Ovary (tissue), 9 donors: ENCODE measurements around the gene AUTS2. TPM values are rescaled to one million over a fixed set of nuclear protein-coding genes. Genes with fewer than 3 reads are reported as not detected.

ENCODE experiments used
- DNase-seq, 5 donors: peaks; one replicate each; pipeline ENCODE4 v3.0.0-alpha.2; 2019 to 2020
- H3K27ac ChIP-seq, 2 donors: fragments of 200-600 bp; one replicate each; pipeline versions ENCODE4 v1.5.1 to v1.8.0; 2019 to 2022
- H3K27me3 ChIP-seq: fragments of 200-600 bp; one replicate; pipeline ENCODE4 v1.8.0; 2022
- H3K36me3 ChIP-seq: fragments of 200-600 bp; sonication (generic); one replicate; pipeline ENCODE4 v1.5.1; 2019
- H3K4me1 ChIP-seq: one replicate; pipeline ENCODE4 v1.8.1; 2013; ENCODE audit warnings: mild to moderate bottlenecking, moderate library complexity; ENCODE audit not compliant: insufficient read depth
- H3K4me3 ChIP-seq: fragments of 200-600 bp; sonication (generic); one replicate; pipeline ENCODE4 v1.5.1; 2017
- H3K9me3 ChIP-seq, 2 donors: fragments of 200-600 bp in 1 of 2; sonication (generic) in 1 of 2; one replicate each; pipeline versions ENCODE4 v1.5.1 to v1.8.1; 2013 to 2019; ENCODE audit warnings: mild to moderate bottlenecking in 1 of 2, moderate library complexity in 1 of 2
- EP300 ChIP-seq: sonication (generic); formaldehyde crosslinking; IDR thresholded peaks from one replicate; pipeline ENCODE4 v1.6.1; 2017; ENCODE audit warnings: antibody characterized with exemption
- POLR2A ChIP-seq: fragments of 450-650 bp; IDR thresholded peaks from one replicate; pipeline ENCODE4 v1.6.1; 2017; ENCODE audit warnings: antibody characterized with exemption, mild to moderate bottlenecking, moderate library complexity
- WGBS, 3 donors: extraction: QIAGEN DNeasy Blood & Tissue Kit in 1 of 3; methylation state at CpG; one replicate each; pipeline versions ENCODE4 v1.1.5 to v1.1.7; 2013 to 2017; 5-methylcytosine and 5-hydroxymethylcytosine counted together
- intact Hi-C, 4 donors: fragments of 100-400 bp; cut with DNase I; formaldehyde crosslinking; loops; one replicate each; pipeline versions ENCODE4 v1.11.0 to v1.15.1; 2022 to 2023
- polyA plus RNA-seq, 2 donors: library from polyadenylated mRNA; stranded (reverse); fragments of 200-250 nt in 1 of 2; fragments of 350-450 nt in 1 of 2; fragmentation: Illumina TruSeq in 1 of 2; extraction: RNeasy Lipid Tissue Mini Kit (QIAGEN cat#74804) in 1 of 2; gene quantifications; one replicate each; pipeline ENCODE4 v1.2.3, GENCODE V29; 2013 to 2014
- total RNA-seq, 7 donors: library from RNA; depleted of rRNA in 2 of 7; stranded (reverse); fragments of >200 nt in 2 of 7; fragmentation: NEBNext Ultra II Directional in 3 of 7; extraction: Animal tissue kit (Norgen Biotek cat#: 25700) in 3 of 7; gene quantifications; one replicate each; pipeline versions ENCODE4 v1.1.0 to v1.2.4, GENCODE V29; 2016 to 2023
- TF ChIP-seq, protein P1 (sequence below), 3 donors: fragments of 450-650 bp in 2 of 3; fragments of 200-600 bp in 1 of 3; IDR thresholded peaks; one replicate each; pipeline versions ENCODE4 v1.5.1 to v1.8.0; 2016 to 2022; ENCODE audit warnings: antibody characterized with exemption in 3 of 3, mild to moderate bottlenecking in 1 of 3
- donor health status: DM: no; HTN: no; CAD: no; lungs with moderate emphysema.
- donor health status: DM: no; HTN: no; CAD: no.
- donor health status: Bipolar disorder and iron deficiency.
- donor health status: DM: yes; HTN: yes; CAD: no.
- donor health status: DM: no; HTN: no; CAD: no.
- donor health status: DM: yes; HTN: yes; CAD: no.

The AUTS2 gene
- total and polyA plus RNA-seq, 9 donors = 18.3 to 60.9 (median 44.9) TPM

DNA sequence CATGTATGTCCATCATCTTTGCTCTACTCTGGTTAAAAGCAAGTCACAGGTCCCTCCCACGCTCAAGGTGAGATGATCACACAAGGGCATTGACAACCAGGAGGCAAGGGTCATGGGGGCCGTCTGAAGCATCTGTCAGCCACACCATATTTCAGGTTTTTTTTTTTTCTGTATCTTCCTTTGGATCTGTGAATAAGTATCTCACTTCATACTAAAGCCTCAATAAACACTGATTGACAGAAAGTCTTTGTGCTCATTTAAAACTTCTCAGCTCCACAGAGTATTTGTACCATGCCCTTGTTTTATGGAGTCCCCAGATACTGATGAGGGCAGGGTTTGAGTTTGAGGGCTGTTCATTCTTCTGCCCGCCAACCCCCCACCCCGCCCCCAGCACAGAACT lies 45.0 kb downstream of the AUTS2 start:
- H3K9me3 ChIP-seq = no peaks in the 10 kb centered on the region
- WGBS, 3 donors = 89 to 93% (median 91%) methylated on average over 4 of the region's 4 CpGs
- H3K36me3 ChIP-seq = no peaks in the 10 kb centered on the region
- no peak for DNase-seq
- H3K4me3 ChIP-seq = no peak overlapping the region
- intact Hi-C loops = no loop called here
- H3K27me3 ChIP-seq = no peaks in the 10 kb centered on the region
- no peak for TF ChIP-seq POLR2A
- peaks cover 4% of the 10 kb centered on the region for H3K4me1 ChIP-seq
- H3K27ac ChIP-seq = no peak overlapping the region

DNA sequence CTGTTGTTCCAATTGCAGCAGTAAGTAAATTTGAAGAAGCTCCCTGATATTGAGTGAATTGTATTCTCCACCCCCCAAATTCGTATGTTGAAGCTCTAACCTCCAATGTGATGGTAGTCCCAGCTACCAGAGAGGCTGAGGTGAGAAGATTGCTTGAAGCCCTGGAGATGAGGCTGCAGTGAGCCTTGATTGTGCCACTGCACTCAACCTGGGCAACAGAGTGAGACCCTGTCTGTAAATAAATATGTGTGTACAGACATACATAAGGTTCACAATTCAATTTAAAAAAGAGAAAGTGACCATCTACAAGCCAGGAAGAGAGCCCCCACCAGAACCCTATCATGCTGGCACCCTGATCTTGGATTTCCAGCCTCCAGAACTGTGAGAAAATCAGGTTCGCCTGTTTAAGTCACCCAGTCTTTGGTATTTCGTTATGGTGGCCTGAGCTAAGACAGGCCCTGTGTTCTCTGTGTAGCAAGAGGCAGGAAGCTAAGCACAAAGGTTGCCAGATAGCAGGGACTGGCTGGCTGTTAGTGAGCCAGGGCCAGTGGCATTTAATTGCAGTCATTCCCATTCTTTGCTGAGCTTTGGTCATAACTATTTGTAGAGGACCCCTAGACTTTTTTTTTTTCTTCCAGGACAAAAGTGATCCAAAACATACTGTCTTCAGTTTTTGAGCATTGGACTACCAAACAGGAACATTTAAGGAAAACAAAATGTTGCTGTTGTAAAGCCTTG lies 45.6 kb downstream of the AUTS2 start:
- H3K4me3 ChIP-seq = no peak overlapping the region
- WGBS, 3 donors = 74 to 91% (median 88%) methylated on average over 3 of the region's 3 CpGs
- H3K9me3 ChIP-seq = no peaks in the 10 kb centered on the region
- H3K36me3 ChIP-seq = no peaks in the 10 kb centered on the region
- no peak for TF ChIP-seq EP300
- TF ChIP-seq, protein P1, sequence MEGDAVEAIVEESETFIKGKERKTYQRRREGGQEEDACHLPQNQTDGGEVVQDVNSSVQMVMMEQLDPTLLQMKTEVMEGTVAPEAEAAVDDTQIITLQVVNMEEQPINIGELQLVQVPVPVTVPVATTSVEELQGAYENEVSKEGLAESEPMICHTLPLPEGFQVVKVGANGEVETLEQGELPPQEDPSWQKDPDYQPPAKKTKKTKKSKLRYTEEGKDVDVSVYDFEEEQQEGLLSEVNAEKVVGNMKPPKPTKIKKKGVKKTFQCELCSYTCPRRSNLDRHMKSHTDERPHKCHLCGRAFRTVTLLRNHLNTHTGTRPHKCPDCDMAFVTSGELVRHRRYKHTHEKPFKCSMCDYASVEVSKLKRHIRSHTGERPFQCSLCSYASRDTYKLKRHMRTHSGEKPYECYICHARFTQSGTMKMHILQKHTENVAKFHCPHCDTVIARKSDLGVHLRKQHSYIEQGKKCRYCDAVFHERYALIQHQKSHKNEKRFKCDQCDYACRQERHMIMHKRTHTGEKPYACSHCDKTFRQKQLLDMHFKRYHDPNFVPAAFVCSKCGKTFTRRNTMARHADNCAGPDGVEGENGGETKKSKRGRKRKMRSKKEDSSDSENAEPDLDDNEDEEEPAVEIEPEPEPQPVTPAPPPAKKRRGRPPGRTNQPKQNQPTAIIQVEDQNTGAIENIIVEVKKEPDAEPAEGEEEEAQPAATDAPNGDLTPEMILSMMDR (IDR thresholded peaks at IDR 0.05) = no peak
- TF ChIP-seq POLR2A = no peak
- DNase-seq = no peak
- no peaks in the 10 kb centered on the region for H3K27me3 ChIP-seq
- H3K27ac ChIP-seq = no peak overlapping the region
- intact Hi-C loops = no loop called here
- peaks cover 4% of the 10 kb centered on the region for H3K4me1 ChIP-seq

DNA sequence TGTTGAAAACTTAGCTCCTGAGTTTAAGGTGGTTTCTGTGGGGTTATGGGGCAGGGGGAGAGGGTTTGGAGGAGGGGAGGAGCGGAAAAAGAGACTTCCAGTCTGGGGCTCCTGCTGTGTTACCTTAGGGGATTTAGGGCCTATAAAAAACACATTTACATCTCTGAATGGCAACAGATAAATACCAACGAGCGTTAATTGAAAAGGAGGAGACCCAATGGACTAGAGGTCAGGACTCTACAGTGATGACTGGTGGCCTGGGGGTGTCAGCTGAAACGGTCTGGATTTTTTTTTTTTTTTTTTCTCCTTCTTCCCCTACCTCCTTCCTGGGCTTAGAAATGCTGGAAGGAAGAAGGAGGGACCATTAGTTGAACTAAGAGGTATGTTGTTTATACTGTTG lies 47.4 kb downstream of the AUTS2 start:
- Histone ChIP-seq H3K9me3 (no peaks in the 10 kb centered on the region), H3K4me3 (no peak overlapping the region), H3K27ac (no peak overlapping the region), H3K36me3 (no peaks in the 10 kb centered on the region), H3K27me3 (no peaks in the 10 kb centered on the region), H3K4me1 (peaks cover 4% of the 10 kb centered on the region)
- intact Hi-C loops = no loop called here
- no peak for DNase-seq
- TF ChIP-seq POLR2A (no peak), EP300 (no peak)
- TF ChIP-seq, protein P1 (IDR thresholded peaks at IDR 0.05) = no peak
- 58 to 73% (median 60%) methylated on average over 4 of the region's 4 CpGs for WGBS, 3 donors

DNA sequence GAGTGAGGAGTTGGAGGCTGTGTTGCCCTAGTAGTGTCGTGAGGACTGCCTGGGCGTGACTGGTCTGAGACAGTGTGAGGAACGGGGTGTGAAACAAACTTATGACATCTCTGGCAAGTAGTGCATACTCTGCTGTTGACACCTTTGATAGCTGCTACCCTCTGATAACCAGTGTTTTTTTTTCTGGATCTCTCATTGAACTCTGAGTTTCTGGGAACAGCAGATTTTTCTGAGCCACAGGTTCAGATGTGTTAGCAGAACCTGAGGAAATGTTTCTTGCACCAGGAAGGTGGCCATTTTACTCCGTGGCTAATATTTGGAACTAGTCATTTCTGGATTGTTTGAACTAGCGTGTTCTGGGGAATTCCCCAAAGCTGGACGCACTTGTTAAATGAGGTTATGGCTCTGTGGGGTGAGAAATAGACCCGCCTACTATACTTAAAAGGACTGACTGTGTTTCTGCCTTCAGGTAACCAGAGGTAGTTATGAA lies 52.9 kb downstream of the AUTS2 start:
- WGBS, 3 donors = 93 to 95% (median 93%) methylated on average over 7 of the region's 7 CpGs
- DNase-seq = no peak

More for the DNA sequence above, 52.9 kb downstream of the AUTS2 start:
- no peaks in the 10 kb centered on the region for H3K36me3 ChIP-seq
- intact Hi-C loops = no loop called here
- no peaks in the 10 kb centered on the region for H3K27me3 ChIP-seq
- no peak overlapping the region for H3K4me3 ChIP-seq
- TF ChIP-seq, protein P1 (IDR thresholded peaks at IDR 0.05) = no peak
- TF ChIP-seq EP300 = no peak
- no peak for TF ChIP-seq POLR2A
- no peak overlapping the region for H3K27ac ChIP-seq
- no peaks in the 10 kb centered on the region for H3K9me3 ChIP-seq
- peaks cover 13% of the 10 kb centered on the region for H3K4me1 ChIP-seq
